ENCODE measurements around the gene WSCD1. TPM values are rescaled to one million over a fixed set of nuclear protein-coding genes. Genes with fewer than 3 reads are reported as not detected.

WSCD1 gene
- total RNA-seq, 3 donors from 2014 or later (not counting 1 experiment from before 2014, with no cell fraction given), result 0.47 to 2.1 (median 1.9) TPM

- Histone ChIP-seq H3K4me1 (ENCODE audit: control insufficient read depth, insufficient read depth, low read length) (no peaks in the 10 kb centered on the region), H3K36me3 (ENCODE audit: control insufficient read depth, insufficient read depth, low read length) (no peaks in the 10 kb centered on the region), H3K4me3 (ENCODE audit: low read length) (no peak overlapping the region), H3K9me3 (ENCODE audit: control insufficient read depth, insufficient read depth, low read length) (no peaks in the 10 kb centered on the region), H3K27me3 (ENCODE audit: control insufficient read depth, insufficient read depth, low read length) (no peaks in the 10 kb centered on the region), H3K27ac (ENCODE audit: low read length) (no peak overlapping the region)
- peaks cover 2 to 10% of the 10 kb centered on the region in 2 donors for H3K27me3 Mint-ChIP-seq (ENCODE audit: low read depth in 2 of 2)
- DNase-seq, result no peak
- no peak overlapping the region for H3K27ac Mint-ChIP-seq
- WGBS (ENCODE audit: insufficient coverage), result 70% methylated on average over 4 of the region's 5 CpGs
- ATAC-seq, result no peak
- intact Hi-C loops (cut with micrococcal nuclease), result no loop called here
- H3K4me1 Mint-ChIP-seq, result no peaks in the 10 kb centered on the region
- H3K9me3 Mint-ChIP-seq, result no peaks in the 10 kb centered on the region
- TF ChIP-seq CTCF (IDR thresholded peaks at IDR 0.05), result no peak
- no peaks in the 10 kb centered on the region for H3K36me3 Mint-ChIP-seq
- no peak overlapping the region for H3K4me3 Mint-ChIP-seq
These were observed 38.2 kb downstream of the WSCD1 start for GRCh38 chr17:6108382-6108781.

GRCh38 chr17:6108987-6109386 is 38.8 kb downstream of the WSCD1 start:
- 83% methylated on average over 5 of the region's 5 CpGs for WGBS (ENCODE audit: insufficient coverage)
- H3K9me3 Mint-ChIP-seq, result no peaks in the 10 kb centered on the region
- Histone ChIP-seq H3K27me3 (ENCODE audit: control insufficient read depth, insufficient read depth, low read length) (no peaks in the 10 kb centered on the region), H3K4me1 (ENCODE audit: control insufficient read depth, insufficient read depth, low read length) (no peaks in the 10 kb centered on the region), H3K27ac (ENCODE audit: low read length) (no peak overlapping the region), H3K4me3 (ENCODE audit: low read length) (no peak overlapping the region), H3K36me3 (ENCODE audit: control insufficient read depth, insufficient read depth, low read length) (no peaks in the 10 kb centered on the region), H3K9me3 (ENCODE audit: control insufficient read depth, insufficient read depth, low read length) (no peaks in the 10 kb centered on the region)
- intact Hi-C loops (cut with micrococcal nuclease), result no loop called here
- H3K36me3 Mint-ChIP-seq, result no peaks in the 10 kb centered on the region
- no peak overlapping the region for H3K4me3 Mint-ChIP-seq
- H3K27ac Mint-ChIP-seq, result no peak overlapping the region
- ATAC-seq, result no peak
- TF ChIP-seq CTCF (IDR thresholded peaks at IDR 0.05), result no peak
- H3K4me1 Mint-ChIP-seq, result no peaks in the 10 kb centered on the region
- DNase-seq, result no peak
- H3K27me3 Mint-ChIP-seq (ENCODE audit: low read depth in 2 of 2), result peaks cover 2 to 10% of the 10 kb centered on the region in 2 donors

GRCh38 chr17:6109536-6109935 is 39.4 kb downstream of the WSCD1 start:
- H3K27ac Mint-ChIP-seq, result no peak overlapping the region
- H3K4me3 ChIP-seq (ENCODE audit: low read length), result no peak overlapping the region
- no peak for TF ChIP-seq CTCF (IDR thresholded peaks at IDR 0.05)
- 87% methylated on average over 4 of the region's 4 CpGs for WGBS (ENCODE audit: insufficient coverage)
- no peaks in the 10 kb centered on the region for H3K4me1 Mint-ChIP-seq
- H3K9me3 ChIP-seq (ENCODE audit: control insufficient read depth, insufficient read depth, low read length), result no peaks in the 10 kb centered on the region
- ATAC-seq, result no peak
- no peaks in the 10 kb centered on the region for H3K4me1 ChIP-seq (ENCODE audit: control insufficient read depth, insufficient read depth, low read length)
- no peaks in the 10 kb centered on the region for H3K9me3 Mint-ChIP-seq
- no peaks in the 10 kb centered on the region for H3K27me3 ChIP-seq (ENCODE audit: control insufficient read depth, insufficient read depth, low read length)
- peaks cover 2 to 10% of the 10 kb centered on the region in 2 donors for H3K27me3 Mint-ChIP-seq (ENCODE audit: low read depth in 2 of 2)
- H3K36me3 ChIP-seq (ENCODE audit: control insufficient read depth, insufficient read depth, low read length), result no peaks in the 10 kb centered on the region
- no peaks in the 10 kb centered on the region for H3K36me3 Mint-ChIP-seq
- no peak overlapping the region for H3K4me3 Mint-ChIP-seq
- no peak overlapping the region for H3K27ac ChIP-seq (ENCODE audit: low read length)
- DNase-seq, result no peak
- intact Hi-C loops (cut with micrococcal nuclease), result no loop called here

DNA sequence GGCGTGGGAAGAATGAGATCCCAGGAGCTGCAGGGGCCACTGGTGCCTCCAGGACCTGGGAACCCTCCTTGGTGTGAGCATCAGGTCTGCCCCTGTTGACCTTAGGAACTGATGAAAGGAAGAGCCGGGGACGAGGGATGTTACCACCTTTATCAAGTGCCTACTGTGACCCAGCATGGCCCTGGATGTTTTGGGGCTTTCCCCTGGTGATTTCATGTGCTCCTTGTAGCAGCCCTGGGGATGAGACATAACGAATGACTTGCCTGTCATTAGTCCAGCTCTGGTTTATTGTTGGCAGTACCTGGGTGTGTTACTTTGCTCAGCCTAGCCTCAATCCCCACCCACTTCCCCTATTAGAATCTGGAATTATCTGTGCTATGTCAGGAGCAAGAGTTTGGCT is 39.9 kb downstream of the WSCD1 start:
- intact Hi-C loops (cut with micrococcal nuclease), result no loop called here

More for the DNA sequence above, 39.9 kb downstream of the WSCD1 start:
- TF ChIP-seq CTCF (IDR thresholded peaks at IDR 0.05), result no peak
- Mint-ChIP-seq H3K4me3 (no peak overlapping the region), H3K27me3 (ENCODE audit: low read depth in 2 of 2) (peaks cover 2 to 10% of the 10 kb centered on the region in 2 donors), H3K4me1 (no peaks in the 10 kb centered on the region), H3K36me3 (no peaks in the 10 kb centered on the region), H3K9me3 (no peaks in the 10 kb centered on the region), H3K27ac (no peak overlapping the region)
- Histone ChIP-seq H3K27ac (ENCODE audit: low read length) (no peak overlapping the region), H3K4me1 (ENCODE audit: control insufficient read depth, insufficient read depth, low read length) (no peaks in the 10 kb centered on the region), H3K27me3 (ENCODE audit: control insufficient read depth, insufficient read depth, low read length) (no peaks in the 10 kb centered on the region), H3K4me3 (ENCODE audit: low read length) (no peak overlapping the region), H3K36me3 (ENCODE audit: control insufficient read depth, insufficient read depth, low read length) (no peaks in the 10 kb centered on the region), H3K9me3 (ENCODE audit: control insufficient read depth, insufficient read depth, low read length) (no peaks in the 10 kb centered on the region)
- ATAC-seq (no peak), DNase-seq (no peak)
- 79% methylated on average over 3 of the region's 4 CpGs for WGBS (ENCODE audit: insufficient coverage)
